ENCODE results near the gene SFMBT2.
A peak's percentile ranks its signal among the peaks of the same experiment; 100 is the strongest.
"Not testable (repeated sequence)": the region's sequence is repeated elsewhere in the genome, so short reads cannot be mapped to it uniquely, and the experiment has no call there.

SFMBT2 gene

DNA sequence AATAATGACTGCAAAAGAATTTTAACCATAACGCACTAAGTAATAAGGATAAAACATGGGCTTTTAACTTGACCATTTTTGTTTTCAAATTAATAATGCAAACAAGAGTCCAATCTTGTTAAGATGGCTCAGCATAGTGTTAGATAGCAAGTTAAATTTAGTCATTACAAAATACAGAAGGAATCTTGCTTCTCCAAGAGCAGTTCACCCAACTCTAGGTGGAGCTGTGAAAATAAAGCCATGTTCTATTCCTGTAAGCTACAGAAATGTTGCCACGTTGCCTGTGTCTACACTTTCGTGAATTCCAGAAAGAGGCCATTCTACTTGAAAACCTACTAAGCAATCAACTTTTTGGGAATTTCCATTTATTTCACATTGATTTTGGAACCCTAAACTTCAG lies 191.9 kb downstream of the SFMBT2 start:
- TF ChIP-seq, protein P1, sequence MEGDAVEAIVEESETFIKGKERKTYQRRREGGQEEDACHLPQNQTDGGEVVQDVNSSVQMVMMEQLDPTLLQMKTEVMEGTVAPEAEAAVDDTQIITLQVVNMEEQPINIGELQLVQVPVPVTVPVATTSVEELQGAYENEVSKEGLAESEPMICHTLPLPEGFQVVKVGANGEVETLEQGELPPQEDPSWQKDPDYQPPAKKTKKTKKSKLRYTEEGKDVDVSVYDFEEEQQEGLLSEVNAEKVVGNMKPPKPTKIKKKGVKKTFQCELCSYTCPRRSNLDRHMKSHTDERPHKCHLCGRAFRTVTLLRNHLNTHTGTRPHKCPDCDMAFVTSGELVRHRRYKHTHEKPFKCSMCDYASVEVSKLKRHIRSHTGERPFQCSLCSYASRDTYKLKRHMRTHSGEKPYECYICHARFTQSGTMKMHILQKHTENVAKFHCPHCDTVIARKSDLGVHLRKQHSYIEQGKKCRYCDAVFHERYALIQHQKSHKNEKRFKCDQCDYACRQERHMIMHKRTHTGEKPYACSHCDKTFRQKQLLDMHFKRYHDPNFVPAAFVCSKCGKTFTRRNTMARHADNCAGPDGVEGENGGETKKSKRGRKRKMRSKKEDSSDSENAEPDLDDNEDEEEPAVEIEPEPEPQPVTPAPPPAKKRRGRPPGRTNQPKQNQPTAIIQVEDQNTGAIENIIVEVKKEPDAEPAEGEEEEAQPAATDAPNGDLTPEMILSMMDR (IDR thresholded peaks at IDR 0.05; ENCODE audit: low read depth, low read length, missing control alignments), result peak; percentile 10
- in situ Hi-C loops (cut with HindIII; ENCODE audit: low sequenced_read_pairs), result no loop called here
- no peak overlapping the region for H3K4me3 ChIP-seq (ENCODE audit: low read depth, low read length)
- DNase-seq (ENCODE audit: low read depth), result no peak

- in situ Hi-C loops (cut with HindIII; ENCODE audit: low sequenced_read_pairs); H3K4me3 ChIP-seq (ENCODE audit: low read depth, low read length): not testable (repeated sequence)
Observed at GRCh38 chr10:7212696-7213095, 198.1 kb downstream of the SFMBT2 start.

GRCh38 chr10:7211857-7212577 lies 198.8 kb downstream of the SFMBT2 start:
- H3K4me3 ChIP-seq (ENCODE audit: low read depth, low read length), result no peak overlapping the region
- TF ChIP-seq, protein P1 (IDR thresholded peaks at IDR 0.05; ENCODE audit: low read depth, low read length, missing control alignments), result no peak
- no peak for DNase-seq (ENCODE audit: low read depth)
- in situ Hi-C loops (cut with HindIII; ENCODE audit: low sequenced_read_pairs), result no loop called here

More at GRCh38 chr10:7212696-7213095, 198.1 kb downstream of the SFMBT2 start:
- DNase-seq (ENCODE audit: low read depth), result not testable (repeated sequence)

GRCh38 chr10:7210516-7210915 lies 200.3 kb downstream of the SFMBT2 start:
- in situ Hi-C loops (cut with HindIII; ENCODE audit: low sequenced_read_pairs), result no loop called here
- DNase-seq (ENCODE audit: low read depth), result no peak
- no peak overlapping the region for H3K4me3 ChIP-seq (ENCODE audit: low read depth, low read length)
- TF ChIP-seq, protein P1 (IDR thresholded peaks at IDR 0.05; ENCODE audit: low read depth, low read length, missing control alignments), result no peak

- no peak overlapping the region for H3K4me3 ChIP-seq (ENCODE audit: low read depth, low read length)
- in situ Hi-C loops (cut with HindIII; ENCODE audit: low sequenced_read_pairs), result no loop called here
- DNase-seq (ENCODE audit: low read depth), result no peak
- TF ChIP-seq, protein P1 (IDR thresholded peaks at IDR 0.05; ENCODE audit: low read depth, low read length, missing control alignments), result no peak
Observed at GRCh38 chr10:7209458-7209857, 201.4 kb downstream of the SFMBT2 start.

DNA sequence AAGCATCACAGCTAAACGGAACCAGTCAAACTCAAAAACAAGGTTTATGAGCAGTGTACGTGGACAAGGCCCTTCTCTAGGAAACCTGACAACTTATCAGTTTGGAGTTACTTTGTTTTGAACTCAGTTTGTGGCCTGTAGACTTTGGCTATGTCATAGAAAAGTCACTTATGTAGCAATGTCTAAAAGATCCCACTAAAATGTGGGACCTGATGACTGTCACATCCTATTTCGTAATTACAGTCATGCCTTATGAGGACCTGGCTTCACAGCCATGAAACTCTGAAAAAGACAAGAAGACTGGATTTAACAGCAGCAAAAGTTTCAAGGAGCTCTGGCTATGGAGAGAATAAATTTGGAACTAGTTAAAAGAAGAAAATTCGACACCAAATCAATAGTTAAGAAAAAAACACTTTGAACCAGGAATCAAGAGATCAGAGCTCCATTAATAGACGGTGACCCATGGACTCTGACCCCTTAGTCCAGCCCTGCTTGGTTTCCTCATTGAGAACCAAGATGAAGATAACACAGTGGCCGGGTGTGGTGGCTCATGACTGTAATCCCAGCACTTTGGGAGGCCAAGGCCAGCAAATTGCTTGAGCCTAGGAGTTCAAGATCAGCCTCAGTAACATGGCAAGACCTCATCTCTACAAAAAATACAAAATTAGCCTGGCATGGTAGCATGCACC lies 204.3 kb downstream of the SFMBT2 start:
- DNase-seq (ENCODE audit: low read depth), result no peak
- in situ Hi-C loops (cut with HindIII; ENCODE audit: low sequenced_read_pairs), result no loop called here
- no peak overlapping the region for H3K4me3 ChIP-seq (ENCODE audit: low read depth, low read length)
- TF ChIP-seq, protein P1 (IDR thresholded peaks at IDR 0.05; ENCODE audit: low read depth, low read length, missing control alignments), result no peak

DNA sequence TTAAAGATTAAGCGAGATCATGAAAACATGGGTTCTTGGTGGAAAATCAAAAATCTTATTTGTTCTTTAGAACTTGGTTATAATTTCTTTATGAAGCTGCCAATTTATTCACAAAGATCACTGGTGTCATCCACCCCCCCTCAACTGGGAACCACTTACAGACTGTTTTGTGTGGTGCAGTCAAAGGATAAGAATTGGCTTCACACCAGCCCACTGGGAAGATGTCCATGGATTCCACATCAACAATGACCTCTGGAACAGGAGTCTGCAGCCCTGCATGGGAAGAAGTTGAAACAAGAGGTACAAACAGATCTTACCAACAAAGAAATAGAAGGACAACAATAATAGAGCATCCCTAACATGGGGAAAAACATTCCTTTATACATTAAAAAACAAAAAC lies 205.2 kb downstream of the SFMBT2 start:
- H3K4me3 ChIP-seq (ENCODE audit: low read depth, low read length), result no peak overlapping the region
- in situ Hi-C loops (cut with HindIII; ENCODE audit: low sequenced_read_pairs), result no loop called here
- TF ChIP-seq, protein P1 (IDR thresholded peaks at IDR 0.05; ENCODE audit: low read depth, low read length, missing control alignments), result no peak
- DNase-seq (ENCODE audit: low read depth), result no peak

Data from astrocyte of the cerebellum (primary cell).